ENCODE results near the gene DCC.

GRCh38 chr18:52553441-52553840 is 213.4 kb downstream of the DCC start:
- TF ChIP-seq CTCF (IDR thresholded peaks at IDR 0.05) (no peak), POLR2A (IDR thresholded peaks at IDR 0.05) (no peak), EP300 (IDR thresholded peaks at IDR 0.05) (no peak)
